Choroid plexus epithelial cell (primary cell): Measurements from ENCODE around the gene USP3.
A peak's percentile ranks its signal among the peaks of the same experiment; 100 is the strongest.

Experiments used
- DNase-seq: peaks from one replicate; pipeline ENCODE4 v3.0.0-alpha.2; 2010; ENCODE audit warnings: low read depth
- H3K4me3 ChIP-seq: 2 replicates; pipeline ENCODE4 v1.5.1; 2011; ENCODE audit warnings: low read depth, mild to moderate bottlenecking, control low read depth, low read length, moderate library complexity
- TF ChIP-seq, protein P1 (sequence below): conservative IDR thresholded peaks from 2 replicates; pipeline ENCODE4 v1.5.1; 2011; ENCODE audit warnings: low read depth, mild to moderate bottlenecking, control low read depth, inconsistent platforms, low read length, moderate library complexity

The USP3 gene

DNA sequence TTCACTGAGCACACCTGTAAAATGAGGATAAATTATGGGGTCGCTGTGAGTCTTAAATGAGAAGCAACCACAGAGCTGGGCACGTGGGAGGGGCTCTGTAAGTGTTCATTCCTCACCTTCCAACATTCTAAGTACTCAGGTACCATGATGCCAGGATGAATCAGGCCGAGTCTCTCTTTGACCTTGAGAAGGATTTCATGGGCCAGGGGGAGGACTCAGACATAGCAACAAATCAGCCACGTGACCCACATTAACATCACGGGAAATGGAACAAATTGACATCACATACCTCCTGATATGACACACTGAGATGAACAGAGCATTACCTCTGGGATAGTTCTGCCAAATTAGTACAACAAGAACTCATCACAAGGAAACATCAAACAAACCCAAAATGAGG lies 35.2 kb upstream of the USP3 start:
- DNase-seq, result no peak
- TF ChIP-seq, protein P1, sequence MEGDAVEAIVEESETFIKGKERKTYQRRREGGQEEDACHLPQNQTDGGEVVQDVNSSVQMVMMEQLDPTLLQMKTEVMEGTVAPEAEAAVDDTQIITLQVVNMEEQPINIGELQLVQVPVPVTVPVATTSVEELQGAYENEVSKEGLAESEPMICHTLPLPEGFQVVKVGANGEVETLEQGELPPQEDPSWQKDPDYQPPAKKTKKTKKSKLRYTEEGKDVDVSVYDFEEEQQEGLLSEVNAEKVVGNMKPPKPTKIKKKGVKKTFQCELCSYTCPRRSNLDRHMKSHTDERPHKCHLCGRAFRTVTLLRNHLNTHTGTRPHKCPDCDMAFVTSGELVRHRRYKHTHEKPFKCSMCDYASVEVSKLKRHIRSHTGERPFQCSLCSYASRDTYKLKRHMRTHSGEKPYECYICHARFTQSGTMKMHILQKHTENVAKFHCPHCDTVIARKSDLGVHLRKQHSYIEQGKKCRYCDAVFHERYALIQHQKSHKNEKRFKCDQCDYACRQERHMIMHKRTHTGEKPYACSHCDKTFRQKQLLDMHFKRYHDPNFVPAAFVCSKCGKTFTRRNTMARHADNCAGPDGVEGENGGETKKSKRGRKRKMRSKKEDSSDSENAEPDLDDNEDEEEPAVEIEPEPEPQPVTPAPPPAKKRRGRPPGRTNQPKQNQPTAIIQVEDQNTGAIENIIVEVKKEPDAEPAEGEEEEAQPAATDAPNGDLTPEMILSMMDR, result no peak
- H3K4me3 ChIP-seq, result no peak overlapping the region

DNA sequence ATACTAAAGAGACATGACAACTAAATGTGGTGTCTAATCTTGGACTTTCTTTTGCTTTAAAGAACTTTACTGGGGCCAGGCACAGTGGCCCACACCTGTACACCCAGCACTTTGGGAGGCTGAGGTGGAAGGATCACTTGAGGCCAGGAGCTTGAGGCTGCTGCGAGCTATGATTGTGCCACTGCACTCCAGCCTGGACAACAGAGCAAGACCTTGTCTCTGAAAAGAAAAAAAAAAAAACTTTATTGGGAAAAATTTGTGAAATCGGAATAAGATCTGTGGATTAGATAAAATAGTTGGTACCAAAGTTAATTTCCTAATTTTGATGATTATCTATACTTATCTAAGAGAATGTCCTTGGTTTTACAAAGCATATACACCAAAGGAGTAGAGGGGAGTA lies 34.4 kb upstream of the USP3 start:
- DNase-seq, result no peak
- TF ChIP-seq, protein P1, result no peak
- no peak overlapping the region for H3K4me3 ChIP-seq

DNA sequence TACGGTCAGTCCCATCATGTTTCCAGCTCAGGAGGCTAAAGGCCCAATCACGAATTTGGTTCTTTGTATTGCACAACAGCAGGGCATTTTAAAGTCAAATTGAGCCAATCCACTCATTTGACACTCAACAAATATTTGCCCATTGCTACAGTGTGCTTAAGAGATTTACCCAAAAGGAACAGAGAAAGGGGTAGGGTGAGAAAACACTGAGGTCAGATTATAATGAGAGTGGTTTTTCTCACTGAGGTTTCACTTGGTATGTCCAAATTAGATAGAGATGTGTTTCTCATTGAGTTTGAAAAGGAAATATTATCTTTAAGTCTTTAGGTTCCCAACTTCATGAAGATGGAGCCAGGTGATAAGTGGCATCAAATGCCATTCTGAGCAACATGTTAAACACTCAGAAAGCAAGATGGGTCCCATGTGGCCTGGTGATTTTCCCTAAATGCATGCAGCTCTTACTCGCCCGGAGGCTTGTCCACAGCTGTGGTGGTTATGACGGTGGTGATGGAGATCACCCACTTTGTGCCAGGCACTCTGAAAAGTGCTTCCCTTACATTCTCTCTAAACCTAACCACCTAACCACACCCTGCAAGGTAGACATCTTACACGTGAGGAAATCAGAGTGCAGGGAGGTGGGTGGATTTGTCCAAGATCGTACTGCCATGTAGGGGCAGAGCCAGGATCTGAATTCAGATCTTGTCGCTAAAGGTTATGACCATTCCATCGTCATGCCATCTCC lies 31.2 kb upstream of the USP3 start:
- no peak for DNase-seq

GRCh38 chr15:63473749-63473998 lies 30.7 kb upstream of the USP3 start:
- TF ChIP-seq, protein P1, result no peak
- no peak overlapping the region for H3K4me3 ChIP-seq
- DNase-seq, result no peak

More for the DNA sequence above, 31.2 kb upstream of the USP3 start:
- TF ChIP-seq, protein P1, result no peak
- H3K4me3 ChIP-seq, result no peak overlapping the region

- TF ChIP-seq, protein P1, result peak; percentile 34
- peak; percentile 94 for DNase-seq
- no peak overlapping the region for H3K4me3 ChIP-seq
Measured at GRCh38 chr15:63473999-63474809, 30.2 kb upstream of the USP3 start.

DNA sequence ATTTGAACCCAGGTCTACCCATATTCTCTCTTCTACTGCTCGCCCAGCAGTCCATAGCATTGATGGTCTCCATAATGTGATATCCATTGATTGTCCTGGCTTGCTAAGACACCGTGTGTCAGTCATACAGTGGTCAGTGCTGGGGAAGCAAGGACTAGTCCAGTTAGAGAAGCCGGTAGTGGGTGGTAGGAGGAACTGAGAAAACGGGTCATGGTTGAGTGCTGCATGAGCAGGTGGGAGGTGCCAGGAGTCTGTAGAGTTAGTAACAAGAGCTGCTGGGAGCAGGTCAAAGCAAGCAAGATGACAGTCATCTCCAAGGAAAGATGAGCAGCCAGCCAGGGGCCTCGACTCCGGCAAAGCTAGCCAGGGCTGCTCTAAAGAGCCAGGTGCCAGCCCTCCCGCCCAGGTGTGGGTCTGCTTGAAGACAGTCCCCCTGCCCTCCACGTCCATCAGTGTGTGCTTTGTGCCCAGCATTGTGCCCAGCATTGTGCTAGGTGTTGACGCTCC lies 29.5 kb upstream of the USP3 start:
- DNase-seq, result no peak
- no peak overlapping the region for H3K4me3 ChIP-seq
- TF ChIP-seq, protein P1, result no peak
